Activated CD8-positive, alpha-beta memory T cell treated with anti-CD3 and anti-CD28 coated beads, Interleukin-2, amount 50 U/mL, for 1 hour (primary cell): ENCODE measurements around the gene NKG7.

ENCODE experiments used
- DNase-seq: peaks from one replicate; pipeline ENCODE4 v3.0.0-alpha.2; 2020; ENCODE audit errors: extremely low read depth

The NKG7 gene

DNA sequence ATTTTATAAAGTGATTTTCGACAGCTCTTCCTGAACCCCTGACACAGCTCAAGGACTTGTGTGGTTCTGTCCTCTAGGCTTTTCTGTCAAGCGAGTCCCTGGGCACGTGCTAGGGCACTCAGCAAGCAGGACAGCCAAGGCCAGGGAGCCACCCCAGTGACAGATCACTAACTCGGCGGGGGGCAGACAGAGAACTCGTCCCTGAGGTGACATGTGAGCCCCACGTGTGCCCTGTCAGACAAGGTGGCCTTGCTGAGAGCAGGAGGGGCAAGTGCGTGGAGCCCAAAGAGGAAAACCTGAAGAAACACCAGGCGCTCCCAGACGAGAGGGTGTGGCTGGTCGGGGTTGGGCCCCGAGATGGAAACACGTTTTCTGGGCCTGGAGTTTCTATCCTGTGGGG, 11.2 kb downstream of the NKG7 start:
- no peak for DNase-seq

DNA sequence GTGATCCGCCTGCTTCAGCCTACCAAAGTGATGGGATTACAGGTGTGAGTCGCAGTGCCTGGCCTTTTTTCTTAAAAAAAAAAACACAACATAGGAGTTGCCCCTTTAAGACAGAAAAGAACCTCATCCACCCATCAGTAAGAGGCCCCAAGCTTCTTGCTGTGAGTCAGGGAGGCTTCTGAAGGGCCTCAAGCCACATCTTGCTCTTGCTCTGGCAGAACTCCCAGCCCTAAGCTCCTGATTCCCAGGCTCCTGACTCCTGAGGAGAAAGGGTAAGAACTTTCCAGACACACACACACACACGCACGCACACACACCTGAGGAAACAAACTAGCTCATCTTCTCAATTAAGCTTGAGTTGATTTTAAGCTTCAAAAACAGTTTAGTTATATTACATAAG, 13.2 kb downstream of the NKG7 start:
- DNase-seq, result no peak

DNA sequence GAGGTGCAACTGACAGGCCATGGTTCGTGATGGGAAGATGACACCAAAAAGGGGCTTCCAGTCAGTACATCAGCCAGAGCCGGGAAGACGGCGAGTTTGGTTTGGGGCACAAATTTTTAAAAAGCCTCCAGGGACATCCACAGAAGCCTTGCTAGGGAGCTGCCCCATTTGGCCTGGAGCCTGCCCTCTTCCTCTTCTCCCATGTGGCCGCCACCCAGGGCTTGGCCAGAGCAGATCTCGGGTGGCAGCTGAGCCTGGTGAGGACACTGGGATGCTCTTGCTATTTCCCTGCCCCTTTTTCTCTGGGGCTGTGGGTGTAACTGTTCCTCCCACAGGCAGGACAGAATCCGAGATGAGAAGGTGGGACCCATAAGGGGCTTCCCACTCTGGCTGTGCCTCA, 14.5 kb downstream of the NKG7 start:
- DNase-seq, result no peak

DNA sequence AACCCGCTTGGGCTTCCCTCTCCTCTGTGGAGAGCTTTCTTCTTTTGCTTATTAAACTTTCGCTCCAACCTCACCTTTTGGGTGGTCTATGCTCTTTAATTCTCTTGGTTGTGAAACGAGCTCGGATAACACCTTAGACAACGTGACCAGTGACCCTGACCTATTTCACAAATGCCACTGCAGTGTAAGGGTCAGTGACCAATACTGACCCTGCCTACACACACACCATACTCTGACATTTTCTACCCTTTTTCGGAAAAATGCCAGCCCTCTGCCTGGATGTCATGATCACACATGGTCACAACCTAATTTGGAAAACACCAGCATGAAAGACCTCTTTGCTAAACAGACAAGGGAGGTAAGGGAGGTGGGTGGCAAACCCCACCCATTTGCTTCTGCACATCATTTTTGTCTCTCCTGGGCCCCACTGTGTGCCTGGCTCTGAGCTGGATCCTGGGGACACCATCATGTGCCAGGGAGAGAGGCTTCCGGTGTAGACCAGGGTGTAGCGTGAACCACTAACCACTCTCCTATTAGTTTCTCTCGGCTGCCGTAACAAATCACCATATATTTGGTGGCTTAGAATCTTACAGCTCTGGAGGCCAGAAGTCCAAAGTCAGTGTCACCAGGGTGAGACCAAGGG, 16.2 kb downstream of the NKG7 start:
- DNase-seq, result no peak

DNA sequence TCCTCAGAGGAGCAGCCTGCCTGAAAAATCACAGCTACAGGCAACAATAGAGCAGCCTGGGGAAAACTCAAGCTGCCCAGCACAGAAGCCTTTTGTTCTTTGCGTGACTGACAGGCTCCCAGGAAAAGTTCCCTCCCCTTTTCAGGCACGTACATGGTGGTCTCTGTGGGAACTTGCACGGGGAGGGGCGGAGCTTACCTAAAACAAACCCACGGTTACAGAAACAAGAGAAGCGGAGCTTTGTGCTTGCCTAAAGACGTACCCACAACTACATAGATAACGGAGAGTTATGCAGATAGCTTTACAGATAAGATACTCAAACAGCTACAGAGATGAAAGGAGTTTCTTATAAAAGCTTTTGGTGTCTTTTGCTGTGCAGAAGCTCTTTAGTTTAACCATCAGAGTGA, 17.7 kb downstream of the NKG7 start:
- no peak for DNase-seq

DNA sequence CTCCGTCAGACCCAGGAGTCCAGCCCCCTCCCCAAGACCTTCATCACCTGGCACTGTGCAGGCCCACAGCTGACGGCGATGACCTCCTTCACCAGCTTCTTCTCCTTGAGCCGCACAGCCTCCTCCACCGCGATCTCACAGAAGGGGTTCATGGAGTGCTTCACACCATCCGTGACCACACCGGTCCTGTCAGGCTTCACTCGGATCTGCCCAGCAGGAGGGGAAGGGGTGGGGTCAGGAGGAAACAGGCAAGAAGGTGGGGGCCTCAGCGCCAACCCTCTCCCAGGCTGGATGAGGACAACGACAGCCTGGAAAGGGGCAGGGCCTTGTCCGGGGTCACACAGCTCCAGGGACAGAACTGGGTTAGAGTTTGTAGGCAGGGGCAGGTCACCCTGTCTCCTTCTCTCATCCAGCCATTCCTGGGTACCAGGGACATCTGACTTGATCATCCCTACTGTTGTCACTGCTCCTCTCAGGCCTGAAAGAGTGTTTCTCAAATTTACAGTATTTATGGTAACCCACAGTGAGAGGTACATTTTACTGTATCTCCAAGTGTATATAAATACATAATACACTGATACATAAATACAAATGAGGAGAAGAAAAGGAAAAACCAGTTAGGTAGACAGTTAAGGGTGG, 18.2 kb downstream of the NKG7 start:
- DNase-seq, result no peak

DNA sequence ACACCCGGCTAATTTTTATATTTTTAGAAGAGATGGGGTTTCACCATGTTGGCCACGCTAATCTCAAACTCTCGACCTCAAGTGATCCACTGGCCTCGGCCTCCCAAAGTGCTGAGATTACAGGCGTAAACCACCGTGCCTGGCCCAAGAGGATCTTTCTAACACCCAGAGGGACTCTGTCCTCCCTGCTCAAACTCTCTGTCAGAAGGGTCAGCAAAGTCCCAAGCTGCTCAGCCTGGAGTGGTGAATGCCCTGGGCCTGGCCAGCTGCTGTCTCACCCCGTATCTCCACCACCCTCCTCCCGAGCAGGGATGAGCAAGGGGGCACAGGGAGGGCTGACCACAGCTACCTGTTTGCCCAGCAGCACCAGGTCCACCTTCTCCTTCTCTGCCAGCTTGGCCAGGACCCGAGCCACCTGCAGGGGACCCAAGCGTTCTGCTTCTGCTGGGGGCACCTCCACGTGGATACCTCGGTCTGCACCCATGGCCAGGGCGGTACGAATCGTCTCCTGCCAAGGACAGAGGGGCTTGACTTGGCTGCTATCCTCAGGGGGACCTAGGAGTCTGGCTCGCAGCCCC, 19.6 kb downstream of the NKG7 start:
- DNase-seq, result no peak

DNA sequence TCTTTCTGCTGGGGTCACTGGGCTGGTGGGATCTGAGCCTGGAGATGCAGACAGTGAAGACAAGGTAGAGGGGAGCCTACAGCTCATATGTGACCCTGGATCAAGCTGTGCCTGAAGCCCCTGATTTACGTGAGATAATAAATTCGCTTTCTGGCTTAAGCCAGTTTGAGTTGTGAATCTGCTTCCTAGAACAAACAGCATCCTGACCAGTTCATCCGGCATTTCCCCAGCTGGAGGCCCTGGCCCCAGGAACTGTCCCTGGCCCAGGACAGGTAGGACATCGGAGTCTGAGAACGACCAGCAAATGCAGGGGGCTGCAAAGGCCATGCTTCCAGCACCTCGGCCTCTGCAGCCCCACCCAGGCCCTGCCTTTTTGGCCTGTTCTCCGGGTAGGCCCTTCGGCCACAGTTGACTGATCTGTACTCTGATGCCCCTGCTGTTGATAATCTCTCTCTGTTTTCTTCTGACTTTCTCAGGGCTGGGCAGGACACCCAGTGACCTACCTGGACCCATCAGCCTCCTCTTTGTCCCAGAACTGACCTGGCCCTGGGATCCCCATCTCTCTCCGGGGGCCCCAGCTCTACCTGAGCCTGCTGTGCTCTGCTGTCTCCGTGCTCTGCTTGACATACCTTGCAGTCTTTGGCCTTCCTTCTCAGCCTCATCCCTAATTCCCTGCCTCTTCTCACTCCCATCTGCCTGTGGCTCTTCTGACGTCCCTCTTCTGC, 21.0 kb downstream of the NKG7 start:
- no peak for DNase-seq

DNA sequence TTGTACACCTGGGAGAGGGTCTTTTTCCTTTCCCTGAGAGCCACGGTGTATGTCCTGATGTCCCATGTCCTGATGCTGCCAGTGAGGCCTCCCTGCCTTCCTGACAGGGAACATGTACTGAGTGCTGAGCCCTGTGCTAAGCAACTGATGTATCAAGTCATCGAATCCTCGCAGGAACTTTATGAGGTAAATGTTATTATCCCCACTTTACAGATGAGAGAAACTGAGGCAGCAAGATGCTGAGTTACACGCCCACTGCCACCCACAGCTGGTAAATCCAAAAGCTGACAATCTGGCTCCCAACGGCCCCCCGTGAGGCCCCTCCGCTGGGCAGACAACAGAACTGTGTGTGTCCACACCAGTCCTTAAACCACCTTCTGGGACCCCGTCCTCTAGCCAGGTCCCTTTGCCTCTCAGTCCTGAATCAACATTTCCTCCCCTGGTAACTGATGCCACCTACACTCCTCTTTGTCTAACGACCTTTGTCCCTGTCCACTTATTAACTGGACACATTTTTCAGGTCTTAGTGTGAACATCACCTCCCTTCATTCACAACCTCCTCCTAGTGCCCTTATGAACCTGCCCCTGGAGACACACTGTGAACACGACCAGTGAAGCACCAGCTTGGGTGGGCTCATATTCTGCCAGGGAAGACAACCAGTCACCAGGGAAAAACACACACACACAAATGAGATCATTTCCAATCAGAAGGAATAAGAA, 25.1 kb downstream of the NKG7 start:
- DNase-seq, result no peak

DNA sequence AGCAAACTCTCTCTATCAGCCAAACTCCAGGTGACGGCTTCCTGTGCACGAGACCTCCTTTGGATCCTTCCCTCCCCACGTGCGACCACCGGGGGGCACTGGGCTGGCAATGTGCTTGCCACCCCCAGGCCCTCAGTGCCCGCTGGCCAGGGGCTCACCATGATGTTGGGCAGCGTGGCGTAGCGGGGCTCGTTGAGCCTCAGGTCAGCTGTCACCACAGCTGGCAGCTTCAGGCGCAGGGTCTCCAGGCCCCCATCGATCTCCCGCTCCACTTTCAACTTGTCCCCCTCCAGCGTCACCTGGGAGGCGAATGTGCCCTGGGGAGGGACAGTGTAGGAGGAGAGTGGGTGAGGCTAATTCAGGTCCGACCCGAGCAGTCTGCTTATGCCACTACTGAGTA, 25.7 kb downstream of the NKG7 start:
- DNase-seq, result no peak

DNA sequence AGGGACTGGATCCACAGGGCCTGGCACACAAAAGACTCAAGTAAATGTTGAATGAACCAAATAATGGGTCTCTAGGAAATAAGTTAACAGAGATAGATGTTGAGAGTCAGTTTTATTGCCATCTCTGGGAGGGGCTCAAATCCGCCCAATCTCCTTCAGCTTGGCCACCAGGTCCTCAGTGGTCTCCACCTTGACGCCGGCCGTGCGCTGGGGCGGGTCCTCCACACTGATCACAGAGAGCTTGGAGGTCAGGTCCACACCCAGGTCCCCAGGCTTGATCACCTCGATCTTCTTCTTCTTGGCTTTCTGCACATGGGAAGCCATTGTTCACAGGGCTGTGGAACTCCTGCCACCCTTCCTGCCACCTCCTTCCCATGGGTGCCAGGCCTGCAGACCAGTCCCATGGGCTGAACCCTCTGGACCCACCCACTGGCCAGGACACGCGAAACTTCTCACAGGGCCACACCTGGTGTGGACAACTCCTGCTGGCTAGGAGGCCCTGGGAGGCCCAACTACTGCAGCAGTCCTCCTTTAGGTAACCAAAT, 27.3 kb downstream of the NKG7 start:
- no peak for DNase-seq

DNA sequence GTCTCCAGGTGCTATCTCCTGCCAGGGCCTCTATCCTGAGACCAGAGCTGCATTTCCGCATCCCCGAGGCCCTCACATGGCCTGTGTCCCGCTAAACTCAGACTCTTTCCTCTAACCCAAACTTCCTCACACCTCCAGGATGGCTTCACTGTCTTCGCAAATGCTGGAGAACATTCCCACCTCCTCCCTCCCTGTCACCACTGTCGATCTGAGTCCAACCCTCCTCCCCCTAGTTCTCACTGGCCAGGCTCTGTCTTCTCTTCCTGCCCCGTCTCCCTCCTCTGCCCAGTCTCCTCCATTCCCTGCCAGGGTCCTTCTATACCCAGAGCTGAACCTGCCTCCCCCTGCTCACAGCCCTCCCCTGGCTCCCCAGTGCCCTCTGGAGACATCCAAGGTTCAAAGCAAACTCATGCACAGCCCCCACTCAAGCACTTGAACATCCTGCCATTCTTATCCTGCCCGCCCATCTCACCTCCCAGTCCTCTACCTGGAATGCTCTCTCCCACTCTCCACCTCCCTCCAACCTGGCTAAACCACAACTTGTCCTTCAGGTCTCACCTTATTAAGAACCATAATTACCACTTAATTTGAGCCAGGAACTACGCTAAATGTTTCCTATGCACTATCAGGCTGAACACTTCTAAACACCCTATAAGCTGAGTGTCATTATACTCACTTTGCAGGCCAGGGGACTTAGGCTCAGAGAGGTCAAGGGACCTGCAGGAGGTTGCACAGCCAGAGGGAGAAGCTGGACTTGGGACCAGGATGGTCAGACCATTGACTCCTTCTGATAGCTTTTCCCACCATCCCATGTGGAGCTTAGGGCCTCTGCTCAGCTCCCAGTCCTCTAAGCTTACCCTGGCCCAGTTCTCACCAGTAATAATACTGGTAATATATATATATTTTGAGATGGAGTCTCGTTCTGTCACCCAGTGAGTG, 29.6 kb downstream of the NKG7 start:
- DNase-seq, result no peak

DNA sequence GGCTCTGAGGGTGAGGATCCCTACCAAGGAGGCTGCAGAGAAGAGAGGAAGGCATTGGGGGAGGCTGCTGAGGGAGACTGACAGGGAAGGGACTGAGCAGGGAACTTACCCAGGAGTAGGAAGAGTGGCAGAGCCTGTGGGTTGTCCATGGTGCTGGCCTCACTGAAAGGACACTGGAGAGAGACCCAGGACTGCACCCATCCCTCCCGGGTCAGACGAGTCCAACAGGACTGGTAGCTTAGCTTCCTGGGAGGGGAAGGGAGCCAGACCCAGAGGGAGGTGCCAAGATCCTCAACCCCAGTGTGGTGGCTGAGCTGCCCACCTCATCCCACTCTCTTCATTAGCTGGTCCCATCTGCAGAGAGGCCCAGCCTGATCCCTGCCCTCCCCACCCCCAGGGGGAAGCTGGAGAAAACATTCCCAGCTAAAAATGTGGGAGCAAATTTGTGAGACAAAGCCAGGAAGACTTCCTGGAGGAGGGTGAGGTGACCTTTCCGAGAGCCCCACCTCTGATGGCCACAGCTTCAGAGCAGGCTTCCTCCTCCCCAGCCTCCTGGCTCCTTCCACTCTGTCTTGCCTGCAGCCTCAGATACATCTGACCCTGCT, 30.4 kb downstream of the NKG7 start, which contains the start of gene VSIG10L:
VSIG10L (minus strand) TSS at position 164 of the 605 bp plus-strand sequence; CDS start at position 149, 15 bp downstream.
- DNase-seq, result no peak

DNA sequence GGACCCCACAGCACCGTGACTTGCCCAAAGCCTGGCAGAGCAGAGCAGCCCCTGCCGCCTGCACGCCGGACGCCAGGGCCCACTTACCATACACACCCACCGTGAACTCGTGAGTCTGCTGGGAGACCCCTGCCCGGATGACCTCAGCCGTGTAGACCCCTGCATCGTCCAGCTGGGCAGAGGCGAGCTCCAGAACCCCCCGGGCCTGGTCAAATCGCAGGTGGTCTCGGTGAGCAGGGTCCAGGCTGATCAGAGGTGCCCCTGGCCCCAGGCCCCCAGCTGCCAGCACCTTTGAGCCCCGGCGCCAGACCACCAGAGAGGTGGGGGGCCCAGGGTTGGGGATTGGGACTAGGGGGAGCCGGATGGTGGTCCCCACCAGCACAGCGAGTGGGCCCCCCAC, 31.4 kb downstream of the NKG7 start:
- no peak for DNase-seq

DNA sequence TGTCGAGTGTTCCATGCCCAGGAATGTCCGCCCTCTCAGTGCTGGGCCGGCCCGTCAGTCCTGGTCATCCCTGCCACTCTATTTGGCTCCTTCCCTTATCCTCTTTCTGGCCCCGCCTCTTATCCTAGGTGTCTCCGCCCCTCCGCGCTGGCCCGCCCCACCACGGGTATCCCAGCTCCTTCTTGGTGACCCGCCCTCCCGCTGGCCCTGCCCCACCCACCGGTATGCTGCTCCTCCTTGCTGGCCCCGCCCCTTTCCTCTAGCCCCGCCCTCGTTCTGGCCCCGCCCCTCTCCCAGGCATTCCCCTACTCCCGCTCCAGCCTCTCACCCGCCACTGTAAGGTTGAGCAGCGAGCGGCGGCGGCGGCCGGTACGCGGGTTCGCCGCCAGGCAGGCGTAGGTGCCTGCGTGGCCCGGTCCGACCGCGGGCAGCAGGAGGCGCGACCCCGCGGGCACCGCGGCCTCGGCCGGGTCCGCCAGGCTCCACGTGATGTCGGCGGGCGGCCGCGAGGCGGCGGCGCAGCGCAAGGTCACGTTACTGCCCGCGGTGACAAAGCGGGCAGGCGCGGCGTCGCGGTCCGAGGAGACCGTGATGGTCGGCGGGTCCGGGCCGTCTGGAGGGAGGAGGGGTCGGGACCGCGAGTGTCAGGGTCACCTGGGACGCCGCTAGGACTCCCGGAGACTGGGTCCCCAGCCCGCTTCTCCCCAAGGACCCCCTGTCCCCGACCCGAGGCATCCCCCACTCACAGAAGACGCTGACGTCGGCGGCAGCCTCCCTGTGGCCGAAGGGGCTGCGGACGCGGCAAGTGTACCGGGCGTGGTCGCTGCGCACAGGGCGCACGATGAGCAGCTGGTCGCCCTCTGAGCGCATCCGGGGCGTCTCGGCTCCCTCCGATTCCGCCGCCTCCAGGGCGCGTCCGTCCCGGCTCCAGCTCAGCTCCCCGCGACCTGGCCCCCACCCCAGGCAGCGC, 32.5 kb downstream of the NKG7 start:
- peak; percentile 52 for DNase-seq

DNA sequence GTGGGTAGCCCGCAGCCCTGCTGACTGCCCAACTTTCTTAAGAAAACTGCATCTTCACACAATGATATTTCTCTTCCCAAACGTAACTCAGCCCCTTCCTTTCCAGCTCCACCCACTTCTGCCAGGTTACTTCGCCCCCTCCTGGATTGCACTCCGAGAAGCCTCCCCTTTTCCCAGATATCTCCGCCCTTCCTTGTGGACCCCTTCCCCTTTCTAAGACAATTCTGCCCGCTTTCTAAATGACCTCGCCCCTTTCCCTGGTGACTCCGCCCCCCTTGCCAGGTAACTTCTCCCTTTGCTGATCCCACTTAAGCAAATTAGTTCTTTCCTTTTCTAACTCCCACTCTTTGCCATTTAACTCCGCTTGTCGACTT, 33.2 kb downstream of the NKG7 start:
- DNase-seq, result no peak

DNA sequence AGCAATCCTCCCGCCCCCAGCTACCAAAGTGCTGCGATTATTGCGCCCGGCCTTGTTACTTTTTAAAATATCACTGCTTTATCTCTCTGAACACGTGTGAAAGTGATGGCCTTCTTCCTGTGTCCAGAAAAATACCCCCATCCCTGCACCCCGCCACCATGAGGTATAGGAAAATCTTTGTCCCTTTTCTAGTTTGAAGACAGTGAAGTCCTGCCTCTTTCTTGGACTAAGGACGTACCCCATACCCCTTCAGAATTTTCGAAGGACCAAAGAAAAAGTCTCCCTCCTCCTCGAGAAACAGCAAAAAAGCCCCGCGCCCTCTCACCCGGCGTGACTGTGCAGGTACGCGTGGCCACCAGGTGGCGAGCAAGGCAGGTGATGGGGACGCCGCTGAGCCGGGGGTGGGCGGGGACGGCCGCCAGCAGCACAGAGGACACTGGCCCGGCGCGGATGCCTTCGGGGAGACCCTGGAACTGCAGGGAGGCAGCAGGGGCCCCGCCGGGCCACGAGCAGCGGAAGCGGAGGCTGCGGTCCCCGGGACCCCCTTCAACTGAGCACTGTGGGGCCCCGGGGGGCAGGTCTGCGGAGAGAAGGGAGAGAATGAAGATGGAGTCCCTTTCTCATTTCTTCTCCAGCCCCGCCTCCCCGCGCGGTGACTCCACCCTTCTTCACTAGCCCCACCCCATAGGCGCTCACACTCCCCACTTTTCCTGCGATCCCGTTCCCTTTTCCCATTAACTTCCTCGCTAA, 33.7 kb downstream of the NKG7 start:
- DNase-seq, result peak; percentile 54

DNA sequence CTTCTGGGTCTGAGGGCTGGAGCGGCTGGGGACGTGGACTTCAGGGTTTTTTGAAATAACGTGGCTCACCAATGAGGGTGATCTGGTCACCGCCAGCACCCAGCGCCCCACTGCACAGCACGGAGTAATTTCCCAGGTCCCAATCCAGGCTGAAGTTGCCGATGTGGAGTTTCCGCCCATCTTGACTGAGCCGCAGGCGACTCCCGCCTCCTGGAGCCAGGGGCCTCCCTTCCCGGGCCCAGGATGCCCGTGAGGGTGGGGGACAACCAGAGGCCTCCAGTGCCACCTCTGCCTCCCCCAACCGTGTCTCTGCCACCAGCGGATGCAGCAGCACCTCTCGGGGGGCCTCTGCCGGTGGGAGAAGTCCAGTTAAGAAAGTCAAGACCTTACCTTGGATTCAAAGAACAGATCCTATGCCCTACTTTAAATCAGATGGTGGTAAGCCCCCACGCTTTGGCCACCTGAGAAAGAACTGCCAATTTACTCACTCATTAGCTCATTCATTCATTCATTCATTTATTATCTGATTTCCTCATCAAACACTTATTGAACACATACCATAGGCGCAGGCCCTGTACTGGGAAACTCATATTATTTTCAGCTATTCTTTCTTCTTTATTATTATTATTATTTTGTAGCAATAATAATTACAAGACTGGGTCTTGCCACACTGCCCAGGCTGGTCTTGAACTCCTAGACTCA, 34.4 kb downstream of the NKG7 start:
- DNase-seq, result no peak
